ENCODE data around the gene MARCHF5.
"Not testable (repeated sequence)": the region's sequence is repeated elsewhere in the genome, so short reads cannot be mapped to it uniquely, and the experiment has no call there.

The MARCHF5 gene

GRCh38 chr10:92305133-92306072 is 14.4 kb downstream of the MARCHF5 start:
- no peak for DNase-seq (ENCODE audit: low read depth, low spot score)

- DNase-seq (ENCODE audit: low read depth, low spot score) = no peak
Measured at GRCh38 chr10:92309272-92309671, 18.3 kb downstream of the MARCHF5 start.

GRCh38 chr10:92313750-92314149 is 22.8 kb downstream of the MARCHF5 start:
- no peak for DNase-seq (ENCODE audit: low read depth, low spot score)

GRCh38 chr10:92316610-92317009 is 25.6 kb downstream of the MARCHF5 start:
- DNase-seq (ENCODE audit: low read depth, low spot score) = no peak

GRCh38 chr10:92323079-92323478 is 32.1 kb downstream of the MARCHF5 start:
- no peak for DNase-seq (ENCODE audit: low read depth, low spot score)

- DNase-seq (ENCODE audit: low read depth, low spot score) = no peak
Measured at GRCh38 chr10:92327445-92328433, 36.8 kb downstream of the MARCHF5 start.

GRCh38 chr10:92328993-92329392 is 38.0 kb downstream of the MARCHF5 start:
- DNase-seq (ENCODE audit: low read depth, low spot score) = no peak

GRCh38 chr10:92329927-92330326 is 39.0 kb downstream of the MARCHF5 start:
- not testable (repeated sequence) for DNase-seq (ENCODE audit: low read depth, low spot score)

- no peak for DNase-seq (ENCODE audit: low read depth, low spot score)
Measured at GRCh38 chr10:92342796-92343195, 51.8 kb downstream of the MARCHF5 start.

GRCh38 chr10:92345575-92345974 is 54.6 kb downstream of the MARCHF5 start:
- not testable (repeated sequence) for DNase-seq (ENCODE audit: low read depth, low spot score)

GRCh38 chr10:92347035-92347676 is 56.2 kb downstream of the MARCHF5 start:
- not testable (repeated sequence) for DNase-seq (ENCODE audit: low read depth, low spot score)

GRCh38 chr10:92350411-92350810 is 59.4 kb downstream of the MARCHF5 start:
- DNase-seq (ENCODE audit: low read depth, low spot score) = no peak

- DNase-seq (ENCODE audit: low read depth, low spot score) = no peak
Measured at GRCh38 chr10:92354587-92354986, 63.6 kb downstream of the MARCHF5 start.

GRCh38 chr10:92356041-92356440 is 65.1 kb downstream of the MARCHF5 start:
- no peak for DNase-seq (ENCODE audit: low read depth, low spot score)

- no peak for DNase-seq (ENCODE audit: low read depth, low spot score)
Measured at GRCh38 chr10:92363498-92363897, 72.5 kb downstream of the MARCHF5 start.

- no peak for DNase-seq (ENCODE audit: low read depth, low spot score)
Measured at GRCh38 chr10:92366412-92367021, 75.5 kb downstream of the MARCHF5 start.

GRCh38 chr10:92377962-92378361 is 87.0 kb downstream of the MARCHF5 start:
- no peak for DNase-seq (ENCODE audit: low read depth, low spot score)

GRCh38 chr10:92381543-92381954 is 90.6 kb downstream of the MARCHF5 start:
- DNase-seq (ENCODE audit: low read depth, low spot score) = no peak

- no peak for DNase-seq (ENCODE audit: low read depth, low spot score)
Measured at GRCh38 chr10:92382631-92383030, 91.7 kb downstream of the MARCHF5 start.

GRCh38 chr10:92384741-92385140 is 93.8 kb downstream of the MARCHF5 start:
- DNase-seq (ENCODE audit: low read depth, low spot score) = no peak

- DNase-seq (ENCODE audit: low read depth, low spot score) = no peak
Measured at GRCh38 chr10:92385831-92386230, 94.9 kb downstream of the MARCHF5 start.

Measured in brain pericyte (primary cell).